HT1080 (cell line): Measurements from ENCODE around the gene NSF. TPM values are rescaled to one million over a fixed set of nuclear protein-coding genes. Genes with fewer than 3 reads are reported as not detected.
"Not testable (repeated sequence)": the region's sequence is repeated elsewhere in the genome, so short reads cannot be mapped to it uniquely, and the experiment has no call there.

ENCODE experiments used
- DNase-seq: peaks from one replicate; pipeline ENCODE4 v3.0.0-alpha.2; 2015; ENCODE audit warnings: low read depth
- total RNA-seq: library from RNA; depleted of rRNA; stranded (reverse); fragments of >200 nt; shearing (Covaris generic); gene quantifications from 2 replicates; pipeline ENCODE4 v1.2.3, GENCODE V29; 2014

NSF gene
- total RNA-seq, 1 experiment from 2014 or later = 38.2 TPM

GRCh38 chr17:46753776-46754175 lies 163.3 kb downstream of the NSF start:
- no peak for DNase-seq

GRCh38 chr17:46756081-46756735 lies 165.7 kb downstream of the NSF start:
- DNase-seq = no peak

GRCh38 chr17:46756861-46757260 lies 166.4 kb downstream of the NSF start:
- no peak for DNase-seq

DNA sequence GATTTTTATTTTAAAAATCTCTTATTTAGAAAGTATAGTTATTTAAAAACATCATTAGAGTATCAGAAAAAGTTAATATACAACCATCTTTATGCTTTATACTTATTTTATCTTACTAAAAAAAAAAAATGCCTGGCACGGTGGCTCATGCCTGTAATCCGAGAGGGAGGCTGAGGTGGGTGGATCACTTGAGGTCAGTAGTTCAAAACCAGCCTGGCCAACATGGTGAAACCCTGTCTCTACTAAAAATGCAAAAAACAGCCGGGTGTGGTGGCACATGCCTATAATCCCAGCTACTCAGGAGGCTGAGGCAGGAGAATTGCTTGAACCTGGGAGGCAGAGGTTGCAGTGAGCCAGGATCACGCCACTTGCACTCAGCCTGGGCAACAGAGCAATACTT lies 167.1 kb downstream of the NSF start:
- not testable (repeated sequence) for DNase-seq

- no peak for DNase-seq
Observed at GRCh38 chr17:46758614-46759013, 168.1 kb downstream of the NSF start.

GRCh38 chr17:46759141-46759540 lies 168.7 kb downstream of the NSF start:
- no peak for DNase-seq

- no peak for DNase-seq
Observed at GRCh38 chr17:46763416-46763815, 172.9 kb downstream of the NSF start.

GRCh38 chr17:46764000-46764708 lies 173.7 kb downstream of the NSF start:
- no peak for DNase-seq

- DNase-seq = peak; percentile 93
Observed at GRCh38 chr17:46764709-46765401, 174.4 kb downstream of the NSF start.

DNA sequence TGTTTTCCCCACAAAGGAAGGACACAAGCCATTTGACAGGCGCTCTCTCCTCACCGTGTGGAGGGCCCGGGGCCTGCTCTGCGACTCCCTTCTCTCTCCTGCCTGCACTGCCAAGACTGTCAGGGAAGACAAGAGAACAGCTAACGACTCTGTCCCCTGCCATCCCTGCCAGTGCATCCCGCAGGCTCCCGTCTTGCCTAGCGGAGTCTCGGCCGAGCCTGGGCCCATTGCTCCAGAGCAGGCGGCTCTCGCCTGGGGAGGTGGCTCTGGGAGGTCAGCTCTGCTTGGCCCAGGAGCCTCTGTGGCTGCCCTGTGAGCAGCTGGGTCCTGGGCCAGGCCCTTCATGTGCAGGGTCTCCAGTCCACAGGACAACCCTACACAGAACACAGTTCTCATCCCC lies 175.0 kb downstream of the NSF start:
- DNase-seq = no peak

- DNase-seq = no peak
Observed at GRCh38 chr17:46766493-46767491, 176.3 kb downstream of the NSF start.

DNA sequence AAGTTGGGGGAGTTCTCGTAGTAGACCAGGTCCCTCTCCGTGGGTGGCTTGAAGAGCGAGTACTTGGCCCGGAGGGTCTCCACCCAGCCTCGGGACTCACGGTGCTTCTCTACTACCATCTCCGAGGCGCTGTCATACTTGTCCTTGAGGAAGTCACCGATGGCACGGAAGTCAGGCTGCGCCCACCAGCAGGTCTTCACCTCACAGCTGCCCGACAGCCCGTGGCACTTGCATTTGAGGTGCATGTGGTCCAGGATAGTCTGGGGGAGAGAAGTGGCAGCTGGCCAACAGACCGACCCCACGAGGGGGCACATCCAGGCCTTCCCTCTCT lies 178.0 kb downstream of the NSF start:
- no peak for DNase-seq

DNA sequence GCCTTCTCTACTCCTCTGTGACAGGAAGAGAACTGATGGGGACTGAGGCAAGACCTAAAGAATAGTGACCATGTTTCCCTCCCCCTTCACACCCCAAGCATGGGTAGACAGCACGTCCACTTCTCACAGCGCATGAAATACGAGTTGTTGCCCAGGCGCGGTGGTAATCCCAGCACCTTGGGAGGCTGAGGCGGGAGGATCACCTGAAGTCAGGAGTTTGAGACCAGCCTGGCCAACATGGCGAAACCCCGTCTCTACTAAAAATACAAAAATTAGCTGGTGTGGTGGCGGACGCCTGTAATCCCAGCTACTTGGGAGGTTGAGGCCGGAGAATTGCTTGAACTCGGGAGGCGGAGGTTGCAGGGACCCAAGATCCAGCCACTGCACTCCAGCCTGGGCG lies 178.4 kb downstream of the NSF start:
- not testable (repeated sequence) for DNase-seq

DNA sequence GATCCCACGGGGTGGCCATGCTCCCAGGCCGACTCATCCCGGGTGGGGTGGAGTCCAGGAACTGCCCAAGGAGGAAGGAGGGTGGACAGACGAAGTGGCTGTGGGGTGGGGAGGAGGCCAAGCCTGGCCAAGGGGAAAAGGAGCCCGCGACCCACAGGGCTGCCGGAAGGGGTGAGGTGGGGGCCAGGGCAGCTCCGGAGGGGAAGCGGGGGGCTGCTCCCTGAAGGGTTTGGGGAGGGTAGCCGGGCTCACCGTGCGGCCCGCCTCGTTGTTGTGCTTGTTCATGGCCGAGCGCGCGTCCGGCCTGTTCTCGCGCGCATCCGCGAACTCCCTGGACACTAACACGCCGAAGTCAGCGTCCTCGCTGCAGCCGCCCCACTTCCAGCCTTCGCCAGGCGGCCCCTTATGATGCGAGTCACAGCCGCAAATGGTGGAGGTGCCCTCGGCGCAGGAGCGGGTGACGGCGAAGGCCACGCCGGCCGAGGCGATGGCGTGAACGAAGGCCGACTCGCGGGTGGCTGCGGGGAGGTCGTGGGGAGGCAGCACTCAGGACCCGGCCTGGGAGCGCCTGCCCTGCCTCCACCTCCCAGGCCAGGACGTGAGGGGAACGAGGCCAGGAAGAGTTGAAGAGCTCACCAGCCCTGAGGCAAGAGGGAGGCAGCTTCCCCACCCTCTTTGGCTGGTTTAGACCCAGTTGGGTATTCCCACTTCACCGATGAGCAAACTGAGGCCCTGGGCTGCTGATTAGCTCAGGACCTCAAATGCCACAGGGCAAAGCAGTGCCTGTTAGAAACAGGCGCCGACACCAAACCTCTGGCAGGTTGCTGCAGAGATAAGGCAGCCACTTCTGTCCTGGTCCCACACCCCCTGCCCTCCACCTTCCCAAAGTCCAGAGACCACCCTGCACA lies 179.3 kb downstream of the NSF start:
- no peak for DNase-seq

GRCh38 chr17:46770439-46770817 lies 180.0 kb downstream of the NSF start:
- no peak for DNase-seq

GRCh38 chr17:46770818-46771560 lies 180.5 kb downstream of the NSF start:
- peak; percentile 53 for DNase-seq

DNA sequence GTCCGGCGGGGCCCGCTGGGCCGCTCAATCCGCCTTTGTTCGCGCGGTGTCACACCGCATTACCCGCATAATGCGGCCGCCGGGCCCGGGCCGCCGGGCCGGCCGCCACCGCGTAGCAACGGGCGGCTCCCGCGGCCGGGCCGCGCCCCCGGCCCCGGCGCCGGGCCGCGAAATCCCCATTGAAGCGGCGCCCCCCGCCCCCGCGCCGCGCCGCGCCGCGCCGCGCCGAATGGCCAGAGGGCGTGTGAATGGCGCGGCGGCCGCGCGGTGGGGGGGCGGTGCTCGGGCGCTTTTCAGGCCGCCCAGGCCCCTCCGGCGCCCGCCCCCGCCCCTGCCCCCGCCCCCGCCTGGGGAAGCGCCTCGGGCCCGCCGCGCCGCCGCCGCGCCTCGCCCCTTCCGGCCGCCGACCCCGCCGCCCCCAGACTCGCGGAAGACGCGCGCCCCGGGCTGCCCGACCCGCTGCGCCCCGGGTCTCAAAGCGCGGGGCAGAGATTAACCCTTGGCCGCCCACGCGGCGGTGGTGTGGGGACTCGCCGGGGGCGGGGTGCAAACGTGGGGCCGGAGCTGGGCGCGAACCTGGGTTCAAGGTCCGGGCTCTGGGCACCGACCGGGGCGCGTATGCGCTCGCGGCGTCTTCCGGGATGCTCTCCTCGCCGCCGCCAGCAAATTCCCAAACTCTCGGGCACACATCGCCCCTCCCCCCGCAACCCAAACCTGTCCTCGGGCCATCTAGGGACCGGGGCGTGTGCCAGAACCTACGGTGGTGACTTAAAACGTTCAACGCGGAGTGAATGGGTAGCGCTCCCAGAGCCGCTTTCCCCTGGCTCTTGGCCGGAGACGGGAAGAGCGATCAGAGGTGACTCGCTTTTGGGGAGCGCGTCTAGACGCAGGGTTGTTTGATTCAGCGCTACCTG lies 181.3 kb downstream of the NSF start:
- DNase-seq = peak; percentile 34

DNA sequence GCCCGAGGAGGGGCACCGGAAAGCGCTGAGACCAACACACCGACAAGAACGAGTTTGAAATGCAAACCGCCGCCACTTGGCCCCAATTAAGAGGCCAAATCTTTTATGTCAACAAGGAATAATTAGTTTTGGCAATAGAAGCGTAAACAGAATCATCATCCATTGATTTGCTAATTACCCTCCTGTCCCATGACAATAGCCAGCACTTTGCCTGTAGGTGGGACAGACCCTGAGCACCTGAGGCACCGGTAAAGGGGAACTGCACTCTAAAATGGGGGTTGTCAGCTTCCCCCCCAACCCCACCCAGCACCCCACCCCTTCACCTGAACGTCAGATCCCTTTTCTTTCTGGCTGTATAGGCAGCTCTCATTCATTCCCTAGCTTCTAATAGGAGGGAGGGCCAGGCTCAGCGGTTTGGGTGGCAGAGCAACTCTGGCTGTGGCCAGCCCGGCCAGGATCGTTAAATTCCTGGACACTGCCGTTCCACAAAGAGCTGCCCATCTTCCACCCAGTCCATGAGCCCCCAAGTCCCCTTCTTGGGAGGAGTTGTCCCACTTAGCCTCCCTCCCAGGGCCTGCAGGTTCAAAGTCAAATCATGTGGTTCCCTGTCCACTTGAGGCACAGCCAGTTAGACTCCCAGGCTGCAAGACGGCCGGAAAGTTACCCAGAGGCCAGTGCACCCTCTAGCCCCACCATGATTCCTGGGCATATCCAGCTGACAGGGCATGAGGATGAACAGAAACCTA lies 182.2 kb downstream of the NSF start:
- DNase-seq = no peak
